Measurements from ENCODE around the gene DIP2B. TPM values are rescaled to one million over a fixed set of nuclear protein-coding genes. Genes with fewer than 3 reads are reported as not detected.
A peak's percentile ranks its signal among the peaks of the same experiment; 100 is the strongest.

The DIP2B gene
- total RNA-seq, 2 experiments from 2014 or later = 29.5 to 30.0 TPM

DNA sequence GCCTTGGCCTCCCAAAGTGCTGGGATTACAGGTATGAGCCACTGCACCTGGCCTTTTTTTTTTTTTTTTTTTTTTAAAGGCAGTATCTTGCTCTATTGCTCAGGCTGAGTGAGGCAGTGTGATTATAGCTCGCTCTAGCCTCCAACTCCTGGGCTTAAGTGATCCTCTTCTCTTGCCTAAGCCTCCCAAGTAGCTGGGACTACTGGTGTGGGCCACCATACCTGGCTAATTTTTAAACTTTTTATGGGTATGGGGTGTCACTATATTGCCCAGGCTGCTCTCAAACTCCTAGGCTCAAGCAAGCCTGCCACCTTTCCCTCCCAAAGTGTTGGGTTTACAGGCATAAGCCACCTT, 58.6 kb downstream of the DIP2B start:
- H3K27me3 Mint-ChIP-seq = no peaks in the 10 kb centered on the region
- peaks cover 76% of the 10 kb centered on the region for H3K4me1 Mint-ChIP-seq (ENCODE audit: low read depth)
- H3K4me3 ChIP-seq (ENCODE audit: low read length) = no peak overlapping the region
- POLR2A ChIA-PET = interaction anchor here (1.1 to 1.3 kb wide), 2 partner anchors 11 to 18 kb away, joined by 3 read pairs; no protein-coding TSS in a partner anchor
- H3K27ac Mint-ChIP-seq = no peak overlapping the region
- CTCF ChIA-PET = interaction anchor here (0.7 to 1.3 kb wide), 4 partner anchors 45 to 689 kb away, joined by 3 to 4 read pairs (median 3); no protein-coding TSS in a partner anchor
- TF ChIP-seq, protein P1, sequence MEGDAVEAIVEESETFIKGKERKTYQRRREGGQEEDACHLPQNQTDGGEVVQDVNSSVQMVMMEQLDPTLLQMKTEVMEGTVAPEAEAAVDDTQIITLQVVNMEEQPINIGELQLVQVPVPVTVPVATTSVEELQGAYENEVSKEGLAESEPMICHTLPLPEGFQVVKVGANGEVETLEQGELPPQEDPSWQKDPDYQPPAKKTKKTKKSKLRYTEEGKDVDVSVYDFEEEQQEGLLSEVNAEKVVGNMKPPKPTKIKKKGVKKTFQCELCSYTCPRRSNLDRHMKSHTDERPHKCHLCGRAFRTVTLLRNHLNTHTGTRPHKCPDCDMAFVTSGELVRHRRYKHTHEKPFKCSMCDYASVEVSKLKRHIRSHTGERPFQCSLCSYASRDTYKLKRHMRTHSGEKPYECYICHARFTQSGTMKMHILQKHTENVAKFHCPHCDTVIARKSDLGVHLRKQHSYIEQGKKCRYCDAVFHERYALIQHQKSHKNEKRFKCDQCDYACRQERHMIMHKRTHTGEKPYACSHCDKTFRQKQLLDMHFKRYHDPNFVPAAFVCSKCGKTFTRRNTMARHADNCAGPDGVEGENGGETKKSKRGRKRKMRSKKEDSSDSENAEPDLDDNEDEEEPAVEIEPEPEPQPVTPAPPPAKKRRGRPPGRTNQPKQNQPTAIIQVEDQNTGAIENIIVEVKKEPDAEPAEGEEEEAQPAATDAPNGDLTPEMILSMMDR (IDR thresholded peaks at IDR 0.05) = no peak
- peaks cover 5% of the 10 kb centered on the region for H3K36me3 ChIP-seq (ENCODE audit: insufficient read depth, low read length)
- no peak overlapping the region for H3K27ac ChIP-seq (ENCODE audit: low read depth in 1 of 2, low read length in 2 of 2)
- no peak for DNase-seq
- peaks cover 8% of the 10 kb centered on the region for H3K36me3 Mint-ChIP-seq (ENCODE audit: low read depth)
- H3K4me1 ChIP-seq (ENCODE audit: insufficient read depth, low read length) = peaks cover 4% of the 10 kb centered on the region
- ATAC-seq (ENCODE audit: poor library complexity) = no peak
- H3K4me3 Mint-ChIP-seq = no peak overlapping the region
- no peaks in the 10 kb centered on the region for H3K9me3 Mint-ChIP-seq
- intact Hi-C loops (cut with DNase I, micrococcal nuclease) = loop anchor here in 1 of 2 experiments (5.0 kb wide), 1 partner anchor 34 kb away; no protein-coding TSS in a partner anchor
- H3K27me3 ChIP-seq (ENCODE audit: control insufficient read depth in 1 of 2, insufficient read depth in 2 of 2, low read length in 2 of 2) = no peaks in the 10 kb centered on the region
- H3K9me3 ChIP-seq (ENCODE audit: control insufficient read depth in 1 of 2, insufficient read depth in 1 of 2, low read length in 2 of 2) = no peaks in the 10 kb centered on the region

DNA sequence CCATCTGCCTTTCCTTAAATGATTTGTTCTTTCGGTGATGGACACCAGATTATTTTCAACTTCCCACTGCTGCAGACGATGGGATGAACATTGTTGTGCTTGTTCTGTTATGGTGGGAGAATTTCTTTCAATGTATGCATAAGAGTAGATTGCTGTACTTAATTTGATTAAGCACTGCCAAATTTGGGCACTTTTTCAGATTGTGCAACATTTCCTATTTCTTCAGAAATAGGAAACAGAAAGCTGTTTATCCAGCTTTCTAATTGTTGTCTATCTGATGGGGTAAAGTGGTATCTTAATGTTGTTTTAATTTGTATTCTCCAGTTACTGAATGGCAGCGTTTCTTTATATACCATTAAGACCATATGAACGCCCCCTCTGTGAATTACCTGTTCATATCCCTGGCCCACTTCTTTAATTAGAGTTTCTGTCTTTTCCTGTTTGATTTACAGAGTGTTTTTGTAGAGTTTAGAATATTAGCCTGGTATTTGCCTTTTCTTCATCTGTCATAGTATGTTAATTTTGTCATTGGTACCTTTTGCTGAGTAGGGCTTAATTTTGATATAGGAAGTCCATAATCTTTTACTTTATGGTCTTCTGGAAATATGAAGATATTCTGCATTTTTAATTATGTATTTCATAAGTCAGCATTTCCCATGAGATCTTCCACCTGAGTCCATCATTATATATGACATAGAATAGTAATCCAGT, 59.6 kb downstream of the DIP2B start:
- POLR2A ChIA-PET = interaction anchor here (1.1 kb wide), 1 partner anchor 10 kb away, joined by 3 read pairs; no protein-coding TSS in a partner anchor
- no peaks in the 10 kb centered on the region for H3K36me3 Mint-ChIP-seq (ENCODE audit: low read depth)
- no peaks in the 10 kb centered on the region for H3K9me3 Mint-ChIP-seq
- CTCF ChIA-PET = interaction anchor here (1.0 to 1.3 kb wide), 2 partner anchors 60 to 62 kb away, joined by 3 read pairs; partner anchors contain the start of gene DIP2B
- intact Hi-C loops (cut with DNase I, micrococcal nuclease) = loop anchor here in 1 of 2 experiments (5.0 kb wide), 1 partner anchor 33 kb away; no protein-coding TSS in a partner anchor
- no peaks in the 10 kb centered on the region for H3K27me3 Mint-ChIP-seq
- Histone ChIP-seq H3K4me1 (ENCODE audit: insufficient read depth, low read length) (peaks cover 6% of the 10 kb centered on the region), H3K4me3 (ENCODE audit: low read length) (no peak overlapping the region), H3K27me3 (ENCODE audit: control insufficient read depth in 1 of 2, insufficient read depth in 2 of 2, low read length in 2 of 2) (no peaks in the 10 kb centered on the region), H3K9me3 (ENCODE audit: control insufficient read depth in 1 of 2, insufficient read depth in 1 of 2, low read length in 2 of 2) (no peaks in the 10 kb centered on the region), H3K36me3 (ENCODE audit: insufficient read depth, low read length) (no peaks in the 10 kb centered on the region), H3K27ac (ENCODE audit: low read depth in 1 of 2, low read length in 2 of 2) (no peak overlapping the region)
- H3K27ac Mint-ChIP-seq = peak overlapping the region; percentile 5
- no peak for DNase-seq
- H3K4me3 Mint-ChIP-seq = no peak overlapping the region
- TF ChIP-seq, protein P1 (IDR thresholded peaks at IDR 0.05) = no peak
- no peak for ATAC-seq (ENCODE audit: poor library complexity)
- H3K4me1 Mint-ChIP-seq (ENCODE audit: low read depth) = peaks cover 75% of the 10 kb centered on the region

DNA sequence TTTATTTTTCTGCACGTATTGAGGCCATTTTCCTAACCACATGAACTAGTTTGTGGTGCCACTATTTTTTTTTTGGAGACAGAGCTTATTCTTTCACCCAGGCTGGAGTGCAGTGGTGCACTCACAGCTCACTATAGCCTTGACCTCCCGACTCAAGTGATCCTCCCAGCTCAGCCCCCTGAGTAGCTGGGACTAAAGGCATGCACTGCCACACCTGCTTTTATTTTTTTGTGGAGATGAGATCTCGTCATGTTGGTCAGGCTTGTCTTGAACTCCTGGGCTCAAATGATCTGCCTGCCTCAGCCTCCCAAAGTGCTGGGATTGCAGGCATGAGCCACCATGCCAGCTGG, 60.1 kb downstream of the DIP2B start:
- TF ChIP-seq, protein P1 (IDR thresholded peaks at IDR 0.05) = no peak
- DNase-seq (no peak), ATAC-seq (ENCODE audit: poor library complexity) (no peak)
- H3K4me3 Mint-ChIP-seq = no peak overlapping the region
- H3K9me3 Mint-ChIP-seq = no peaks in the 10 kb centered on the region
- H3K9me3 ChIP-seq (ENCODE audit: control insufficient read depth in 1 of 2, insufficient read depth in 1 of 2, low read length in 2 of 2) = no peaks in the 10 kb centered on the region
- no peak overlapping the region for H3K4me3 ChIP-seq (ENCODE audit: low read length)
- no peaks in the 10 kb centered on the region for H3K36me3 Mint-ChIP-seq (ENCODE audit: low read depth)
- ChIA-PET CTCF (interaction anchor here (1.3 kb wide), 1 partner anchor 60 kb away, joined by 3 read pairs; the partner anchor contains the start of gene DIP2B), POLR2A (no interaction called here)
- no peak overlapping the region for H3K27ac Mint-ChIP-seq
- peaks cover 7% of the 10 kb centered on the region for H3K4me1 ChIP-seq (ENCODE audit: insufficient read depth, low read length)
- H3K36me3 ChIP-seq (ENCODE audit: insufficient read depth, low read length) = no peaks in the 10 kb centered on the region
- H3K4me1 Mint-ChIP-seq (ENCODE audit: low read depth) = peaks cover 76% of the 10 kb centered on the region
- H3K27ac ChIP-seq (ENCODE audit: low read depth in 1 of 2, low read length in 2 of 2) = no peak overlapping the region
- H3K27me3 Mint-ChIP-seq = no peaks in the 10 kb centered on the region
- H3K27me3 ChIP-seq (ENCODE audit: control insufficient read depth in 1 of 2, insufficient read depth in 2 of 2, low read length in 2 of 2) = no peaks in the 10 kb centered on the region
- intact Hi-C loops (cut with DNase I, micrococcal nuclease) = loop anchor here in 1 of 2 experiments (5.0 kb wide), 1 partner anchor 32 kb away; no protein-coding TSS in a partner anchor

All from CD4-positive, alpha-beta T cell (primary cell).